Subcutaneous adipose tissue (tissue), 4 donors: ENCODE results near the gene NRXN3. TPM values are rescaled to one million over a fixed set of nuclear protein-coding genes. Genes with fewer than 3 reads are reported as not detected.

Experiments
- CTCF ChIP-seq: fragments of 450-650 bp; IDR thresholded peaks from one replicate; pipeline ENCODE4 v1.5.1; 2016; ENCODE audit warnings: low read depth, mild to moderate bottlenecking, control low read depth, antibody characterized with exemption, moderate library complexity
- total RNA-seq, 4 donors: library from RNA; depleted of rRNA; stranded (reverse); fragments of >200 nt; gene quantifications; one replicate each; pipeline ENCODE4 v1.1.0, GENCODE V29; 2016

NRXN3 gene
- total RNA-seq, 4 donors from 2014 or later, result 0.57 to 2.4 (median 1.1) TPM; not detected in 1

- TF ChIP-seq CTCF, result no peak
These were observed 1621.0 kb downstream of the NRXN3 start for GRCh38 chr14:79791055-79791732.

DNA sequence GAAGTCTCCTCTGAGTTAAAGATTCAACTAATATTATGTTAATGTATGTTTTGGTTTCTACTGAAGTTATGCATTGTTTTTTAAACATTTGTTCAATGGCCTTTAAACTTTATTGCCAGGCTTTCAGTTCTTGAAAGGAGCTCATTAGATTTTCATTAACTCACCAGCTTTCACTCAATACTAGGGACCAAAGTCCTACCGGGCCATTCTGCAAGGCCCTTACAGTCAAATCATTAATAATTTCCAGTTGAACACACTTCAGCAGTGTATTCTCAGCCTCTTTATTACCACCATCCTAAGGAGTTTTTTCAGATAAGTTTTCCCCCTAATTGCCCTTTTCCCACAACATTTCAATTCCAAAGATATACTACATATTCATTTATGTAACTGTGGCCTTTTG is 1631.9 kb downstream of the NRXN3 start:
- TF ChIP-seq CTCF, result no peak

DNA sequence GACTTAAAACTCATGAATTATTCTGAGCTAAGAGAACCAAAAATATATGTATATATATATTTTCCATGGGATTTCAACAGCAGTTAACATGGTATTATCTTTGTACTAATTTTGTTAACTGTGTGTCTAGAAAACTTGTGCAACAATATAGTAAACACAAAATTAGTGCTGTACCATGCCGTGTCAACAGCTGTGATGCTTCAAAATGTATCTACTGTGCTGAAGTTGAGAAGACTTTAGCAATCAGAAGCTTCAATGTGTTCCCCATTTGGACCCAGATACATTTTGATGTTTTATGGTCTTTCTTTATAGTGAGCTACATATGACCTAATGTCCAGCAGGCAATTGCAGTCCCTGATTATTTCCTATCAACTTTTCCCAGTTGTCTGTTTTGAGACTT is 1635.5 kb downstream of the NRXN3 start:
- TF ChIP-seq CTCF, result no peak

GRCh38 chr14:79809849-79810612 is 1639.9 kb downstream of the NRXN3 start:
- TF ChIP-seq CTCF, result no peak

DNA sequence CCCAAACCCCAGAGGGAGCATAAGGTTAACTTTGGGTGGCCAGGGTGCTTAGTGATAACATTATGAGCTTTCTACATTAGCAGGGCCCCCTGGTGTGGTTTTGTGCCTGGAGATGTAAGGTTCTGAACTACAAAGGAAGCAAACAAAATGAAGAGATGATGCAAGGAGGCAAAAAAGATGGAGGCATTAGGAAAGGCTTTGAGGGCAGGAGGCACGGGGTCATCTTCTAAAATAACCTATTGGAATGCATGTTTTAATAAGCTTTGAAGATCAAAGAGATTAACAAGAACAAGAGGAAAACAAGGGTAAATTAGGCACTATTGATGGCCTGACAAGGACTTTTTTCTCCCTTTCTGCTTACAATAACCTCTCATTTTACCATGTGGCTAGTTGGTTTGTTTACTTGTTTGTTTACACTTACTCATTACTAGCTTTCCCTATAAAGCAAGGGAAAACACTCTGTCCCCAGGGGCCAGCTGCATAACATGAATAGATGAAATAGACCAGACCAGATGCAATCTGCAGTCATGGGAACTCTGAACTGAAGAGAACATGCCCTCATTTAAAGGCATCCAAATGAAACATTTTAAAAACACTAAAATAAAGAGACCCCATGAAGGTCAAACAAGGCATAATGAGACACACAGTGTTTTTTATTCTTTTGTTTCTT is 1650.8 kb downstream of the NRXN3 start:
- no peak for TF ChIP-seq CTCF

GRCh38 chr14:79822034-79822433 is 1651.9 kb downstream of the NRXN3 start:
- TF ChIP-seq CTCF, result no peak

- TF ChIP-seq CTCF, result no peak
These were observed 1654.9 kb downstream of the NRXN3 start for GRCh38 chr14:79825046-79825521.
